ENCODE results near the gene CFAP58. TPM values are rescaled to one million over a fixed set of nuclear protein-coding genes. Genes with fewer than 3 reads are reported as not detected.

CFAP58 gene, protein sequence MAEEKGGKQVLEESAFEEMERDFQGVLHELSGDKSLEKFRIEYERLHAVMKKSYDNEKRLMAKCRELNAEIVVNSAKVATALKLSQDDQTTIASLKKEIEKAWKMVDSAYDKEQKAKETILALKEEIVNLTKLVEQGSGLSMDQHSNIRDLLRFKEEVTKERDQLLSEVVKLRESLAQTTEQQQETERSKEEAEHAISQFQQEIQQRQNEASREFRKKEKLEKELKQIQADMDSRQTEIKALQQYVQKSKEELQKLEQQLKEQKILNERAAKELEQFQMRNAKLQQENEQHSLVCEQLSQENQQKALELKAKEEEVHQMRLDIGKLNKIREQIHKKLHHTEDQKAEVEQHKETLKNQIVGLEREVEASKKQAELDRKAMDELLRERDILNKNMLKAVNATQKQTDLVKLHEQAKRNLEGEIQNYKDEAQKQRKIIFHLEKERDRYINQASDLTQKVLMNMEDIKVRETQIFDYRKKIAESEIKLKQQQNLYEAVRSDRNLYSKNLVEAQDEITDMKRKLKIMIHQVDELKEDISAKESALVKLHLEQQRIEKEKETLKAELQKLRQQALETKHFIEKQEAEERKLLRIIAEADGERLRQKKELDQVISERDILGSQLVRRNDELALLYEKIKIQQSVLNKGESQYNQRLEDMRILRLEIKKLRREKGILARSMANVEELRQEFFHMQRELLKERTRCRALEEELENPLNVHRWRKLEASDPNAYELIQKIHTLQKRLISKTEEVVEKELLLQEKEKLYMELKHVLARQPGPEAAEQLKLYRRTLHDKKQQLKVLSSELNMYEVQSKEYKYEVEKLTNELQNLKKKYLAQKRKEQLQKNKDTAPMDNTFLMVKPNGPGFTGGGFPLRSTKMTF
- total RNA-seq = 0.75 and 1.6 TPM in 2 replicates

DNA sequence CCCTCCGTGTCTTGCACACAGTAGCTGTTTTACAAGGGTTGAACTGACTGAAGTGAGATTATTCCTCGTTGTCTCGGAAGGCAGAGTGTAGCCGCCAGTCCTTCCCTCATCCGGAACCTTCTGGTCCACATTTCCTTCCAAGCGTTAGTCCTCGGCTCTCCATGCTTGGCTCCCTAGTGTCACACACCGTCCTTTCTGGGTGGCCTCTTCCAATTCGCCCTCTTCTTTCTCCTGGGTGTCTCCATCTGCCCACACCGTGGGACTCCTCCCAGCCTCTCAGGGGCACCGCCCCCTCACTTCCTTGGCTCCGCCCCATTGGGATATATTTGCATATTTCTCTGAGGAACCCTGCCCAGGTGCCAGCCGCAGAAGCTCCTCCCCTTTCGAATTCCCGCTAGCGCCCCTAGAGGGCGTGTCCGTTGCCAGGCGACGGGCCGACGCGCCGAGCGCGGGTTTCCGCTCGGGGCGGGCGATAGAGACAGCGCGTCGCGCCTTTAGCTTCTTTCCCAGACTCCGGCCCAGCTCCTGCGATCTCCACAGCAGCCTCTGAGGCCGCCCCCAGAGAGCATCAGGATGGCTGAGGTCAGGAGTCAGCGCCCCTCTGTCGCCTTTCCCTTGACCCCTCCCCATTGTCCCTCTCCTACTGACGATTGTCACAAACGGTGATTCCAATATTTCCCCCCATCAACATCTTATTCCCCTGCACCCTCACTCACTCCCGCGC is at the start of gene CFAP58:
Gene CFAP58, plus strand, starts transcription at position 509 of the 724 bp plus-strand sequence. Its CDS starts 65 bp downstream, at position 574.
- peak; percentile 86 for DNase-seq (ENCODE audit: low read depth)

DNA sequence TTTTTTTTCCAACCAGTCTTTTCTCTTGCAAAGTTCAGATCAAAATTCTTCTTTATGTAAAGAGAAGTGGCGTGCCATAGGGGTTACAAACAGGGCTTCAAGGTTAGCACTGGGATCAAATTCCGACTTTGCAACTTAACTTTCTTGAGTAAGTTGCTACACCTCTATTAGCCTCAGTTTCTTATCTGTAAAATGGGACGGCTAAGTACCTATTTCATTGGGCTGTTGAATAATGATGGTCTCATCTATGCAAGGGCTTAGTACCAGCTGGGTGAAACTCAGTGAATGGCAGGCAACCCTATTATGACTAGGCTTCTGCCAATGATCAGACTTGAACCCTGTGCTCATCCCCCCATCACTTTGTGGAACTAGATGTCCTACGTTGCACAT is 49.3 kb upstream of the CFAP58 start:
- DNase-seq (ENCODE audit: low read depth) = no peak

DNA sequence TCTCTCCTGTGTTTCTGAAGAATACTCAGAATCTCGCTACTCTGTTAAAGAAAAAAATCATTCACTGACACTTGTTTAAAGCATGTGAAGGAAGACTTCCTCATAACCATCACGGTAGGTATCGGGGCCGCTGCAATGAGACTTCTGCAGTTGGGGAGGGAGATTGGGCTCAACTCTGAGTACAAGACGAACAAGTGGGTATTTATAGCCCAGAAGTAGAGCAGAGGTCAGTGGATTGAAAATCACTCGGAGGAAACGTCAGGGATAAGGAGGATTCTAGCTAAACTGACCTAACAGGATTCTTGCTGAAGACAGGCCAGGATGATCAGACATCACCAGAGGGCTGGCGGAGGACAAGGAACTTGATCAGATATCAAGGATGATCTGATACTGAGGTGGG is 48.7 kb upstream of the CFAP58 start:
- no peak for DNase-seq (ENCODE audit: low read depth)

DNA sequence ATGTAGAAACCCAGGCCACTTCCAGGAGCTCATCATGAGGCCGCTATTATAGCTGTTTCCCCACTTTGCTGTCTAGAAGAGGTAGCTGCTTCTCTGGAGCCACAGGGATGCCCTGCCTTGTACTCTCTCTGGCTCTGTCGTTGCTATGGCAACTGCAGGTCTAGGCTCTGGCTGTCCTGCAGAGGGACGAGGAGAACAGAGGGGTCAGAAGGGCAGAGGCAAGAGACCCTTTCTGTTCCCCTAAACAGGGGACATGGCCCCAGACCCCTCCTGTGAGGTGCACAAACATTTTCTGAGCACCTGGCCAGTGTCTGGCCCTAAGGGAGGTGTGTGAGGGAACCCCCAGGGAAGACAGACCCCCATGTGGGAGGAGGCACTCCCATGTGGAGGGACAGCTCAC is 46.7 kb upstream of the CFAP58 start:
- no peak for DNase-seq (ENCODE audit: low read depth)

DNA sequence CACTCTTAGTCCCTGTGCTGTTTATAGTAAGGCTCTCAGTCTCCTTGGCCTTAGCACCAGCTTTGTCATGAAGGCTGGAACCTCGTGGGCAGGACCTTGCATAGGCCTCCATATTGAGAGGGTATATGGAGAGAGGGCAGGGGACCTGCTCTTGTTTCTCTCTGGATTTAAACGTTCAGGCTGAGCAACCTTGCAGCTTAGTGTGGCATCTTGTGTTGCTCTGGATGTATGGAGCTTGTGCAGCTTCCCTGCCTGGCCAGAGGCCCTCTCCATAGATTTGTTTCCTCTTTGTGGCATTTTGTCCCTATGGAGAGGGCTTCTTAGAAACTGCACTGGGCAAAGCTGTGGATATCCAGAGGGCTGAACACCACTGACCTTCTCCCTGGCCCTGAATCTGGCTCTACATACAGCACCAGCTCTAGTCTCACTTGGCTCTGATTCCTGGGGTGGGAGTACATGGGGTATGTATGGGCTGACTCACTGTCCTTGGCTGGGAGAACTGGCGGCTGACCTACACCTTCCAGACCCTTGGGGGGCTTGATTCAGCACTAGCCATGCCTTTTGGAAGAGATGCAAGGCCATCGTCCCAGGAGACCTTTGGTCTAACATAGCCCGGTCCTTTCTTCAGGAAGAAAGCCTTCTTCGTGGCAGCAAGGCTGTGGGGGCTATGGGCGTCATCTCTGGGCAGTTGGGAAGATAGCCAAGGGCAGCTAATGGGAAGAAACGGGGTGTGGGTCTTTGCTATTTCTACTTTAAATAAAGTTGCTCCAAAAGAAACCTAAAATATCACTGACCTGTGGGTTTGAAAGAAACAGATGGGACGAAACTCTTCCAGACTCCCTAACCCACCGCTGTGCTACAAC is 45.8 kb upstream of the CFAP58 start:
- DNase-seq (ENCODE audit: low read depth) = no peak

DNA sequence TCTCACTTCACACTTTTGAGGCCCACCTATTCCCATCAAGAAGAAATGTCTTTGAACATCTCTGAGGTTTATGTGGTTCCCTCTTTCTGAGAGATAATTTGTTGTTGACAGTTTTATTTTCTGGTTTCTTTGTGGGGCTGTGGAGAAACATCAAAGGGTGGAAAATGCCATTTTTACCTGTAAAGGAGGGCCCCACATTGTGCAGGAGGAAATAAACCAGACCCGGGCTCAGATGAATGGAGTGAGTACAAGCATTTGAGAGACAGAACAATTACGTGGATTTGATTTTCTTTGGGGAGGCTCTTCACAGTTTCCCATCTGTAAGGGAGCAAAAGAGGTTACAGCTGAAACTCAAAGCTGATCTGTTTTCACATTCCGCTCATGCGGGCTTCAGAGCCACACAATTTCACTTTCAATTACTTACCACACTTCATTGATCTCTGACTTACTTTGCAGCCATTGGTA is 45.2 kb upstream of the CFAP58 start:
- DNase-seq (ENCODE audit: low read depth) = no peak

DNA sequence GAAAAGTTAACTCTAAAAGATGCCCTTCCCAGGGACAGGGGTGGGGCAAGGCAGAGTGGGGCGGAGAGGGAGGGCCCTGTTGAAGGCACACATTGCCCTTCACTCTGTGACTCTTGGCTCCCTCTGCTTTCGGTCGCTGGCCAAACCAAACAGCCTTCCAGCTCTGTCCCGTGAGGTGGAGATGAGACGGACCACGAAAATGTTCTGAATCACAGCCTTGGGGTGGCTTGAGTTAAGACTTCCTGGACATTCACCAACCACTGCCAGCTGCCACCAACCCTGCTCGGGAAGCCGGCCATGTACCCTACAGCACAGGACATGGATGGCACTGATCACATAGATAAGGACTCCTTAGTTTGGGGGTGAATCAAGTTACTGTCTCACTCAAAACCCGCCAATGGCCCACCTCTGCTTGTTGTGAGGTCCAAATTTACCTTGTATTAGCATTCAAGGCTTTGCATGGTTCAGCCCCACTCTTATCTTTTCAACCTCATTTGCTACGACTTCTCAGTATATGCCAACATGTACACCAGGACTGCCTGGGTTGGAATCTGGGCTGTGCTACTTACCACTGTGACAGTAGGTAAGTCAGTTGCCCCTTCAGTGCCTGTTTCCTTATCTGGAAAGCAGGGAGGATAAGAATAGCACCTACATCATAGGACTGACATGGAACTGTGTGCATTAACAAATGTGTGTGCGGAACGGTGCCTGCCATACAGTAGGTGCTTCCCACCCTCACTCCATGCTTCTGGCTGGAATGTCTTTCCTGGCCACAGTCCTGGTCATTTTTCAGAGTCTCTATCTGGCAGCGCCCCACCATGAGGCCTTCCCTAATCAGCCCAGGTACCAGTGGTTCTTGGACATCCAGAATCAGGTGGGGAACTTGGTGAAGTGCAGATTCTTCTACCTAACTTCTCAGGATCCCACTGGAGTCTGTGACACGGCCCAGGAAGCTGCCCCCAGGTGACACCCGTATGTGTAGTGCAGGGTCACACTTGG is 43.4 kb upstream of the CFAP58 start:
- peak; percentile 56 for DNase-seq (ENCODE audit: low read depth)

DNA sequence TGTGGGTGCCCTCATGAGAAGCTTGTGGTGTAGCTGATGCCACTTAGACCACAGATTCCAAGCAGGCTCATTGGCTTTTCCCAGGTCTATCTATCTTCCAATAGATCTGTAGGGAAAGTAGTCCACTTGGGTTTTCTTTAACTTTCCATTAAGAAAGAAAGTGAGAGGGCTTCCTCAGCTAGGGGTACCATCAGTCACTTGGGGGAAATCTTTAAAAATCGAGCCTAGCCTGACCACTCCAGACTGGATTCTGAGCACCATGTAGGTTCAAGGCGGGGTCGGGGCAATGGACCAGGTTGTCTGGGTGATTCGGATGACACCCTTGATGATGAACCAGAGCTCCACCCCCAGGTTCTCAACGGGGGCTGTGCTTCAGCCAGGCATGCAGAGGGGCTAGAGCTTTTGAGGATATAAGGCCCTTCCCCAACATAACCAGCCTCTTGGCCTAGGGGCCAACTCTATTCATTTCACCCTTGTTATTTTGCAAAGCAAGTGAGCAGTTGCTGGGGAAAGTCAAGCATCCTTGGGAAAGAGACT is 42.4 kb upstream of the CFAP58 start:
- no peak for DNase-seq (ENCODE audit: low read depth)

DNA sequence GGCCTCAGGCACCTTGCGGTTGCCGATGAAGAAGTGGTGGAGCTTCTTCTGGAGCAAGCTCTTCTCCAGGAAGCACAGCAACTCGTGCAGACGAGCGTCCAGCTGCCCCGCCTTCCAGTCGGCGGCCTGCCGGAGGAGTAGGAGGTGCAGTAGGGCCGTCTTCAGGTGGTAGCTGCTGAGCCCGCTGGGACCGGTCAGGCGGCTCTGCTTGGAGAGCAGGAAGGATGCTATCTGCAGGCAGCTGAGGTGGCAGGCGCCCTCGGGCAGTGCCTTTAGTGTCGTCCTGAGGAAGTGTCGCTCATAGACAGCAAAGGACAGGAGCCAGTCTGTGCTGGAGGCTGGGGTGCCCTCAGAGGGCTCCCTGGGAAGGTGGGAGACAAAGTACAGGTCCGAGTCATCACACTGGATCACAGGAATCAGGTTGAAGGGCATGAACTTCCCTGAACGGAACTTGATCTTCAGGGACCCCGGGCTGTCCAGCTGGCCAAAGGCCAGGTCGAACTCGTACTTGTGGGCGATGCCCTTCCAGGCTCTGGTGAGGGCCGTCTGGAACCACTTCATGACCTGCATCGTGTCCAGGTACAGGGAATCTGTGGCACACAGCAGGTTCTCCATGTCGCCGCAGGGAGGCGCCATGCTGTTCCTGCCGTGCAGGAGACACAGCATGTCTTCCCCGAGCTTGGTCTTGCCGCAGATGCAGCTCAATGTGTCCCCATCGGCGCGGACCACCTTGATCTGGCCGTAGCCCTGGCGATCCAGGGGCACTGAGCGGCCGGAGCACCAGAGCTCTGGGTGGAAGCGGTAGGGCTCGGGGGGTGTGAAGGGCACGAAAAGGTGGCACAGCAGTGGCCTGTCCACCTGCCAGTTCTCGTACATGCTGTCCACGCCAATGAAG is 38.8 kb upstream of the CFAP58 start:
- no peak for DNase-seq (ENCODE audit: low read depth)

DNA sequence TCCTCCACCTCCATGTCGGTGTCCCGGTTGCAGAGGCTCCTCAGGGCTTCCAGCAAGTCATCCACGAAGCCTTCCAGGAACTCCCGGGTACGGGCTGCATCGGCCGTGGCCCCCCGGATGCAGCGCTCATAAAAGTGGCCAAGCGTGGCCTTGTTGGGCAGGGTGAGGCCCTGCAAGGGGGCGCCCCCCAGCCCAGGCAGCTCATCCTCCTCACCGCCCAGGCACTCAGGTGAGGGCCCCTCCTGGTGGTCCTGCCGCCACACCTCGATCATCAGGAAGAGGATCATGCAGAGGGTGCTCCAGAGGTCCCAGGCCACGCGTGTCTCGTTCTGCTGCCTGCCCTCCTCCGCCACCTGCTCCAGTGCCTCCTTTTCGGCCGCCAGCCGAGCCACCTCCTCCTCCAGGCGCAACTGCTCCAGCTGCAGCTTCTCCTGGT is 38.1 kb upstream of the CFAP58 start:
- DNase-seq (ENCODE audit: low read depth) = no peak

DNA sequence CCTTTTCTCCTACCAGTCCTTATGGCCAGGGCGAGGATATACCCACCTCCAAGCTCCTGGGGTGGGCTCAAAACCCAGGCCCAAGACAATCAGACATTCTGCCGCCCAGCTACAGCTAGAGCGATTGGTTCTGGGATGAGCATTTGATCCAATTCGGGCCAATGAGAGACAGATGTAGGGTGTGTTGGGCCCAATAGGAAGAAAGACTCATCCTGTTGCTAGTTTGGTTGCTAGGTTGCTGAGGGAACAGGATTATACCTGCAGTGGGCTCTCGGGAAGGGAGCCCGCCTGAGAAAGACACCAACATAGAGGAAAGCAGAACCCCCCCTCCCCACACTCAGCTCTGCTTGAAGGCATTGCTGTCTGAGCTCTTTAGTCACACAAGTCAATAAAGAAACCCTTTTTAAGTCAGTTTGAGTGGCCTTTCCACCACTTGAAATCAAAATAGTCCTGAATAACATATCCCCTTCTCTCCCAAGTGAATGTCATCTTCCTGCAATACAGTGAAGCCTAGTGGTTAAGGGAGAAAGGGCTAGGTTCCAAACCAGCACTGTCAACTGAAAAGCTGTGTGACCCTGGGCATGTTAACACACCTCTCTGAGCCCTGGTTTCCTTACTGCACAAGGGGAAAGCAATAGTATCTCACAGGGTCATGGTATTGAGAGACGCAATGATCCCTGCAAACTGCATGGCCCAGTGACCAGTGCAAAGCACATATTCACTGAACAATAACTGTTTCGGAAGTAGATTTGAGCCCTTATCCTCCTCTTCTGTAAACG is 37.1 kb upstream of the CFAP58 start:
- no peak for DNase-seq (ENCODE audit: low read depth)

DNA sequence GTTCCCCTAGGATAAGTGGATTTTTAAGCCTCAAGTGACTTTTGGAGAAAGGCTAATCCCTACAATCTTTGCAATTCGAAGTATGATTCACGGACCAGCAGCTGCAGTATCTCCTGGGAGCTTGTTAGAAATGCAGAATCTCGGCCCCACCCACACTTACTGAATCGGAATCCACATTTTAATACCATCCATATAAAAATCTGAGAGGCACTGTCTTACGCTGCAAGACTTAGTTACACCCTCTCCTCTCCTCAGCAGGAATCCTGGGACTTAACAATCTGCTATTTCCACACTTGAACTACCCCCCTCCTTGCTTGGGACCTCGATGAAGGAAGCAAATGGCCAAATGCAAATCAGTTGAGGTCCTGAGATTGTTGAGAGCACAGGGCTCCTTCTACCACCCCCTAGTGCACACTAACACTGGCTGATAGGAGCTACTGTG is 36.3 kb upstream of the CFAP58 start:
- no peak for DNase-seq (ENCODE audit: low read depth)

DNA sequence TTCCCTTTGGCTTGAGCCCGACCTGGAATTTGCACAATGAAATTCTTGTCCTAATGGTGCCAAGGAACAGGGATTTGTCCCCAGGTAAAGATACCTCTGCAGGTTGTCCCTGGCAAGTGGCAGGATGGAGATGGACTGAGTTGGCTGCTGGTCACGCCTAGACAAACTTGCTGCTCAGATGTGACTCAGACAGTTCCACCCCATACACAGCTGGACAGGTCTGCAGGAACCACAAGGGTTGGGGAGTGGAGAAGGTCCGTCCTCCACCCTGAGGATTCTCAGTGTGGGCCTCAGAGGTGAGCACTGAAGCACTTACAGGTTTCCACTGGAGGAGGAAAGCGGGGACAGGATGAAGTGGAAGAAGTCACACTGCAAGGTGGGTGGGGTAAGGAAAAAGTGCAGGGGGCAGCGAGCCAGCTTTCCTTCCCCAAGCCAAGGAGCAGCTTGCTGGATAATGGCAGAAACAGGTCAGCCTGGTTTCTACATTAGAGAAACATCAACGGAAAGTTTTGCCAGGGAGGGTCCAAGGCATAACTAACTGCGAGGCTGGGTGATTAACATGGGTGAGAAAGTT is 35.8 kb upstream of the CFAP58 start:
- no peak for DNase-seq (ENCODE audit: low read depth)

DNA sequence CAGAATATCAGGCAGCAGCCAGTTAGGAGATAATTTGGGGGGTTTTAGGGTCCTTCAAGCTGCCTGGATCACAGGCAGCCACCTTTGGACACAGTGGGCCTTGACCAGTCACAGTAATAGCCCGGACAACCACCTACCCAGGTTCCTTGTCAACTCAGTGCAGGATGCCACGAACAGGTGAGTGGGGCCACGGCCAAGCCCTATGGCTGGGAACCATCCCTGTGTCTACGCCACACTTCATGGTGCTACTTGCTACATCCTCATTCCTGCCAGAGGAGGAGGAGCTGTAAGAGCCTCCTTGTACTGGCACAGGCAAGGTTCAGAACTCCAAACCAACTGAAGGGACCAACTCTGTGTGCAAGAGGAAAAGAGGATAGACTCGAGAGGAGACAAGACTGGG is 35.3 kb upstream of the CFAP58 start:
- DNase-seq (ENCODE audit: low read depth) = no peak

DNA sequence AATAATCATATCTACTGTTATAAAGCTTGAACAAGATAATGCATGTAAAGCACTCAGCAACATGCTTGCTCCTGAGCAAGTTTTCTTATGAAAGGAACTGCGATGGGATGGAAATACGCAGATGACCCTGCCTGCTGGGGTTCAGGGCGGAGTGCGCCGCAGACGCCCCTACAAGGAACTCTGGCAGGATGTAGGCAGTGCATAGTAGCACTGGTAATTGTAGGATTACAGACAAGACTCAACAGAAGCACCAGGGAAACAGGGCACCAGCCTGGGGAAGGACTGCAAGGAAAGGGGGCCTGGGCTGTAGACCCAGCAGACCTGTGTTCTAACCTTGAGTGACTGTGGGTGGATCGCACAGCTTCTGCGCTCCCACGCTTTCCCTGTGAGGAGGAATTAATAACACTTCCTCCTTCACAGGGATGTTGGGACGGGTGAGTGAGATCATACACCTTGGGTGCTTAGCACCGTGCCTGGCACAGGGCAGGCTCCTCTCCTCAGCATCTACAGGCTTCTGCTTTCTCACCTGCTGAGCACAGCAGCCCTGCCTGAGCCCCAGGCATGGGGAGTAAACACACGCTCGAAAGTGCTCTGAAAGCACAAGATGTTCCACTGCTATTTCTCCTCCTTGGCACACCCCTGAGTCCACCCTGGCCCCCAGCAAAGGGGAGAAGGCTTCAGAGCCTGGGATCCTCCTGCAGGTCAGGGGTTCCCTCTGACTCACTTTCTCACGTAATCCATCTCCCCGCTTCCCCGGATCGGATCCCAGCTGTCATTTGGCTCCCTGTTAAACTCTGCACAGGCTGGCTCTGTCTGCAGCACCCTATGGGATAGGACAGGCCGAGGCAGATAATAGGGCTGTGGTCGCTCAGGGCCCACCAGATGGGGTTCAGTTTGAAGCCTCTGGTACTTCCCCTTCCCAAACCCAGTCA is 34.6 kb upstream of the CFAP58 start:
- DNase-seq (ENCODE audit: low read depth) = no peak

DNA sequence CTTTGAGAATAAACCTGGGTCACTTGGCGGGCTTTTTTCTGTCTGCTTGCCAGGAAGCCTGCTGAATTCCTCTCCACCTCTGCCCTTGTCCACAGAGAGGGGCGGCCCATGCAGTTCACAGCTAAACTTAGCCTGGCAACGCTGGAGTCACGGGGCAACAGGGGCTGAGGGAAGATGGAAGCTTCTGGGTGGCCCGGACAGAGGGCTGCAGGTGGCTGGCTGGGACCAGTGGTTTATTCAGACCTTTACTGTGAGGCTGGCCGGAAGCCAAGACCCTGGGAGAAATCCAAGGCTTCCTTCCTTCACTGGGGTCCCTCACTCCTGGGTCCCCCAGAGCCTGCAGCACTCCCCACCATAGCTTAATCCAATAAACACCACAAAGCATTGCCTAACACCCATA is 32.4 kb upstream of the CFAP58 start:
- DNase-seq (ENCODE audit: low read depth) = no peak

Data from renal cortical epithelial cell (primary cell).